ENCODE results near the gene SLC7A5. TPM values are rescaled to one million over a fixed set of nuclear protein-coding genes. Genes with fewer than 3 reads are reported as not detected.
"Not testable (repeated sequence)": the region's sequence is repeated elsewhere in the genome, so short reads cannot be mapped to it uniquely, and the experiment has no call there.

Gene SLC7A5
- 21.9 and 24.5 TPM in 2 replicates for total RNA-seq (2014; rRNA removed)
- polyA plus RNA-seq (2012): 248 TPM

DNA sequence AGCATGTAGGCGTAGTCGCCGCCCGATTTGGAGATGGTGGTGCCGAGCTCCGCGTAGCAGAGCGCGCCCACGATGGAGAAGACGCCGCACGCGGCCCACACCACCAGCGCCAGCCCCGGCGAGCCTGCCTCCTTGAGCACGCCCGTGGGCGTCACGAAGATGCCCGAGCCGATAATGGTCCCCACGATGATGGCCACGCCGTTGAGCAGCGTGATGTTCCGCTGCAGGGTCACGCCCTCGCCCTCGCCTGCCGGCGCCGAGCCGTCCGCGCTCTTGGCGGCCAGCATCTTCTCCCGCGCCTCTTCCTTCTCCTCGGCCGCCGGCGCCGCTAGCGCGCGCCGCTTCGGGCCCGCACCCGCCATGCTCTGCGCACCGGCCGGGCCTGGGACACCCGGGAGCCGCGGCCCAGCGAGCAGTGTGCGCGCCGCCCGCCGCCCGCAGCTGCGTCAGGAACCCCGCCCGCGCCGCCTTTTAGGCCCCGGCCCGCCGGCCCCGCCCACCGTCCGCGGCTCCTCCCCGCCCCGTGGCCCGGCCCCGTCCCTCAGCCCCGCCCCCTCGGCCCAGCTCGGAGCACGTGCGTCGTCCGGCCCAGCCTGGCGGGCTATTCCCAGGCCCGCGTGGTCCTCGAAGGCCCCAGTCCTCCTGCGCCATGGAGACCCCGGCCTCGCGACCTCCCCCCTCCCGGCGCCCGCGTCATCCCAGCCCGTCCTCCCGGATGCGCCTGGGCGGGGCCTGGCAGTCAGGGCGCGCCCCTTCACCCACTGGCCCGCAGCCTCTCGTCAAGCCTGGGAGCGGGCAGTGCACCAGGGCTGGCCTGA is at the start of gene SLC7A5:
TSS of gene SLC7A5 (minus strand) at position 447 of the 818 bp plus-strand sequence. CDS start at position 362, 85 bp downstream.
- peak; percentile 59 for DNase-seq (ENCODE audit: low read depth)

DNA sequence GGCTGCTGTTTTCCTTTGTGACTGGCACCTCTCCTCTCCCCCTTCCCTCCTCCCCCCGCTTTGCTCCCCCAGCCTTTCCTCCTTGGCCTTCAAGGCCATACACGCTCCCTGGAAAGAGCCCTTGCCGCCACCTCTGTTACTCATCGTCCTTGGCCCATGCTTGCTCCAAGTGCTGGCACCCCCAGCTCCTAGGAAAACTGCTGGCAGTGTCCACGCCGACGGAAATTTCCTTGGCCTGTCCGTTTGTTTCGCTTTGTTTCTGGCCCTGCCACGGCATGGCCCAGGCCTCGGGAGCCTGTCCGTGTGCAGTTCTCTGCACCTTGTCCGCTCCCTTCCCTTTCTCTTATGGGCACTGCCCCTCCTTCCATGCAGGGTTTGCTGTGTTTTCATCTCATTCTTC is 49.0 kb upstream of the SLC7A5 start:
- no peak for DNase-seq (ENCODE audit: low read depth)

DNA sequence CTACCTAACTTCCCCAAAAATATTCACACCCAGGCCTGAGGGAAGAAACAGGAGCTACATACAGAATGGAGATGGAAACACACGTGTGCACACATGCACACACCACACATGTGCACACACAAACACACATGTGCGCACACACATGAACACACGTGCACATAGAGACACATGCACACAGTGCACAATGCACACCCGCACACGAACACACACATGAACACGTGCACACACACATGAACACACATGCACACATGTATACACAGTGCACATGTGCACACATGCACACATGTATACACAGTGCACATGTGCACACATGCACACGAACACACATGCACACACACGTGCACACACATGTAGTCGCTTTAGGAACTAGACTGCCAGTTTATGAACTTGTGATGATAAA is 48.2 kb upstream of the SLC7A5 start:
- DNase-seq (ENCODE audit: low read depth): no peak

DNA sequence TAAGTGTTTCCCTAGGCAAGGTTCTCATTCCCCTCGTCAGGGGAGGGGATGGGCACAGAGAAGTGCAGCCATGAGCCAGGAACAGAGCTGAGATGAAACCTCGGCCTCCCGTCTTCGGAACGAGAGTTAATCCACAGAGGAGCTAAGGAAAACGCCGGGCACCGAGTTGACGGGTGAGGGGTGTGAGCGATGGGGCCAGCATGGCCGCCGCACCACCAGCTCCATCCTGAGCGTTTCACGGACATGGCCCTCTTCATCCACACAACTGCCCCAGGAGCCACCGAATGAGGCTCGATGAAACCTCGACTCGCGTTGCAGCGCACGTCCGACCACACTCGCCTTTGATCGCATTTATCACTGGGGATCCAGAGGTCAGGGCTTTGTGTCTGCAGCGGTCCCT is 45.5 kb upstream of the SLC7A5 start:
- no peak for DNase-seq (ENCODE audit: low read depth)

DNA sequence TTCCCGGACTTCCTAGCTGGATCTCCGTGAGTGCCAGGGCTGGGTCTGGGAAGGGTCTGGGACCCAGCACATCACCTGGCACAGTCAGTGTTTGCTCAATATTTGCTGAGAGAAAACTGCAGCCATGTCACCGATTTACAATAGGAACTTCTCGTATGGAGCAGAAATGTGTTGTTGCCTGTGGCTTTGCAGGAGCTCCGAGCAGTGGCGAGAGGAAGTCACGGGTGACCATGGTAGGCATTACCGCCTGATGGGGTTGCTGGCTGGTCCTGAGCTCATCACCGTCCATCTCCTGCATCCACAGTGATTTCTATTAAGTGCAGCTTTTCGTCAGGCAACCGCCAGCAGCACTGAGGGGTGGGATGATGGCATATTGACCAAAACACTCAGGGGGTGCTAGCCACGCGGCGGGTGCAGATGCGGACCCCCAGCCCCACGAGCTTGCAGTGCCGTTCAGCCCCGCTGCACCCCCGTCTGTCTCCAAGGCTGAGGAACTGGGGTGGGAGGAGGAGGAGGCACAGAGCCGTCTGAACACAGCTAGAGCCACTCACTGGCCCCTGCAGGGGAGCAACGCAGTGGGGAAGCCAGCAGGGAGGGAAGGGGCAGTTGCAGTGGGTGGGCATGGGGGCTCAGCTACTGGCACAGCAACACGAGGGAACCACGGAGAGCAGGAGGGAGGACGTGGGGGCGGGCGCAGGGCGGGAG is 44.9 kb upstream of the SLC7A5 start:
- DNase-seq (ENCODE audit: low read depth): not testable (repeated sequence)

DNA sequence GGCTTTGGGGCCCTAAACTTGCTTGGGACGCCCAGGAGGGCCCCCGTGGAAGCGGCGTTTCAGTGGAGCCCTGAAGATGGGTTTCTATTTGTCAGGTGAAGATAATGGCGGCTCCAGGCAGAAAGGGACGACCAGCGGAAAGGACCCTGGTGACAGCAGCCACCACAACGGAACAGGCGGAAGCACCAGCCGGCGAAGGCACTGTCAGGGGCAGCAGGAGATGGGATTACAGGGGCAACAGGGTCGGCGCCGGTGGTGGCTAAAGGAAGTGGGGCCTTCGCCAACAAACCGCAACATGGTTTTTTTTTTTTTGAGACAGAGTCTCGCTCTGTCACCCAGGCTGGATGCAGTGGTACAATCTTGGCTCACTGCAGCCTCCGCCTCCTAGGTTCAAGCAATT is 43.4 kb upstream of the SLC7A5 start:
- not testable (repeated sequence) for DNase-seq (ENCODE audit: low read depth)

DNA sequence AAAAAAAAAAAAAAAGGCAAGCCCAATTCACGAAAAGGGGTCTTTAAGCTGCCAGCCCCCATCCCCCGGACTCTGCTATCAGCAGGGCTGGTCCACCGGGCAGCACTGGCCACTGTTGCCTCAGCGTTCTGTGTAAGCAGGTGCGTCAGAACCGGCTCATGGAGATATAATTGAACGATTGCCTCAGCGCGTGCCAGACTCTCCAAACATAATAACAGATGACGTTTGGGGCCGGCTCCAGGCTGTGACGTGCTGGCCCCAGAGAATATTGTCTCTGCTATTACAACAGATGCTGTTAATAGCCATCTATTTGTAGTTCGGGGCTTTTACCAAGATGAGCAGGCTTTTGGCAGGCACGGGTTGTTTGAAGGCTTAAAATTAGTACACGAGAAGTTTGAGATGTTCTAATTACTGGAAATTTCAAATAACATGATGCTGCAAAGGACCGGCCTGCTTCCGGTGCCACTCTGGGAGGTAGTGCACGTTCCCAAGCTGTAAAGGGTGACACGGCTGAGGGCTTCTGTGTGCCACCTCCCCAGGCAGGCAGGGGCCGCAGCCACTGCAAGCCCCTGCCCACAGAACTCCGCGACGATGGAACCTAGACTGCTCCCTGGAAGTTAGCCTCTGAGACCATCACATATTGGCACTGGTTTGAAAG is 41.9 kb upstream of the SLC7A5 start:
- peak; percentile 73 for DNase-seq (ENCODE audit: low read depth)

DNA sequence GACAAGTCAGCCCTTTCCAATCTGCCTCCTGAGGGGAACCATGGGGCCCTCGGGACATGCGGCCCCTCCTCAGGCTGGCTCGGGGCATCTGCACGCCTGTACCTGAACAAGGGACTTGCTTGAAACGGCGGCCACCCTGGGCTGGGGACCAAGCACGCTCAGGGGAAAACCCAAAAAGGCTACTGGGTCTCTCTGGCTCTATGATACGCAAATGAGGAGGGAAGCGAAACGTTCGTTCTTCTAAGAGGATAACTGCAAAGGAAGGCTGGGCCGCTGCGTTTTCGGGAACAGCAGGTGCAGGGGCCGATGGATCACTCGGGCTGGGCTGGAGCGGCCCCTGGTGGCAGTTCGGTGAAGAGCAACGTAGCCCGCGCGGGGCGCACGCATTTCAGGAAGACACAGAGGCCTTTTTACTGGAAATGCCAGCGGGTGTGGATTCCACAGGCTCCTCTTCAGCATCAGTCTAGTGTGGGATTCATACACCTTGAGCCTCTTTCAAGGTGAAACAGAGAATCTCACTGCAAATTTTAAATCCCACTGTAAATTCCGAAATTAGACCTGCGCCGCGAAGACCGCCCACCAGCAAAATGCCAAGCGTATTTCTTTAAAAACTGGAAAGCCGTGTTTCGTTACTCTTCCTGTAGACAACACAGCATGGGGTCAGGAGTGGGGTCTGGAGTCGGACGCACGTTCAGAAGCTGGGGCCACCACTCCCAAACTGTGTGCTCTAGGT is 40.1 kb upstream of the SLC7A5 start:
- DNase-seq (ENCODE audit: low read depth): peak; percentile 43

DNA sequence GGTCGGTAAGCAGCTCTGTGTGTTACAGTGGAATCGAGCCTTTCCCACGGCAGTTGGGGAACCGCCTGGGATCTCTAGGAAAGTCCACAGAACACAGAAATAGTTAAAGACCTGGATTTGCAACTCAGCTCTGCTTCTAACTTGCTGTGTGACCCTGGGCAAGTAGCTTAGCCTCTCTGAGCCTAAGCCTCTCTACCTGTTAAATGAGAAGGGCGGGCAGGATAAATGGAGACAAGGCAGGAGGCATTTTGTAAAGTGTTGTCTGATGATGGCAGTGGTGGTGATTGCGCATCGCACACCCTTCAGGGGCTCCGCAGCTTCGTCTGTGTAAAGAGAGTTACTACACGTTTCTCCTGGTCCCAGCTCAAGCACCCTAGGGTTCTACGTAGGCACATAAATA is 38.8 kb upstream of the SLC7A5 start:
- DNase-seq (ENCODE audit: low read depth): not testable (repeated sequence)

DNA sequence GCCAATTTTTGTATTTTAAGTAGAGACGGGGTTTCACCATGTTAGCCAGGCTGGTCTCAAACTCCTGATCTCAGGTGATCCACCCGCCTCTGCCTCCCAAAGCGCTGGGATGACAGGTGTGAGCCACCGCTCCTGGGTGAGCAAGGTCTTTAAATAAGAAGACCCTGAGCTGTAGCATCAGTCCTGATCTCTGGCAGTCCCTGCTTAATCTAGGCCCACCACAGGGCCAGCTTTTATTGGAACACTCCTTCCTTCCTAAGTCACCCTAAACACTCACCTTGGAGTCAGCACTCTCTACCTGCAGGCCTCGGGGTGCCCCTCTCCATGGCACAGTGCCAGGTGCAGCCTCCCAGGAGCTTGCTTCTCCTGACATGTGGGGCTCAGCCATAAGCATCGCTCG is 36.2 kb upstream of the SLC7A5 start:
- not testable (repeated sequence) for DNase-seq (ENCODE audit: low read depth)

DNA sequence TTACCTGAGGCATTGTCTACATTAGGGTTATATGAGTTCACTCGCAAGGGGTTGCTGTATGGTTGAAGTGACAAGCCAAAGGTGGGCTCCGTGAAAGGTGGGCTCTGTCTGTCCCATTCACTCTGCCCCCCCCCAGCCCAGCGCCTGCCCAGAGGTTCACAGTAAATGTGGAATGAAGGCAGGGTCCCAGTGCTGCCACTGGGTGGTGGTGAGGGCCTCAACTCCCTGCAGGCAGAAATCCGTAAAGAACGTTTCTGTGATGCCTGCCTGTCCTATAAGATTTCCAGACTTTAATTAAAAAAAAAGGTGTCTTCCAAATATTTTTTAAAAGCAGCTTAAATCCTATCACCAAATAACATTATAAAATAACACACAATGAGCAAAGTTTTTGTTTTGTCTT is 35.7 kb upstream of the SLC7A5 start:
- not testable (repeated sequence) for DNase-seq (ENCODE audit: low read depth)

DNA sequence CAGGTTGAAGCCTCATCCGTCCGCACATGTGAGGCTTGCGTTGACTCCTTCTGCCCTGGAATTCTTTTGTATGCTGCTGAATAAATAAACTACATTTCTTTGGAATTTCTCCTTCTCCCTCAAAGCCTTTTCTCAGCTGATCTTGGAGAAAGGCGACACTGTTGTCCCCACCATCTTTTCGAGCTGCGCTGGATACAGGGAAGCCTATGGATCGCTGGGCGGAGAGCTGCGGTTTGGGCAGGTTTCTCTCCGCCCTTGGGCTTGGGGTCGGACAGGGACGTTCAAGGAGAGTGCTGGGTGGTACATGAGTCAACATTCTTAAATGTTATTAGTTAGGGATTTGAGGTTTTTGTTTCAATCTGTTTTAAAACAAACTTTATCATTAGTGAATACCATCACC is 31.2 kb upstream of the SLC7A5 start:
- not testable (repeated sequence) for DNase-seq (ENCODE audit: low read depth)

DNA sequence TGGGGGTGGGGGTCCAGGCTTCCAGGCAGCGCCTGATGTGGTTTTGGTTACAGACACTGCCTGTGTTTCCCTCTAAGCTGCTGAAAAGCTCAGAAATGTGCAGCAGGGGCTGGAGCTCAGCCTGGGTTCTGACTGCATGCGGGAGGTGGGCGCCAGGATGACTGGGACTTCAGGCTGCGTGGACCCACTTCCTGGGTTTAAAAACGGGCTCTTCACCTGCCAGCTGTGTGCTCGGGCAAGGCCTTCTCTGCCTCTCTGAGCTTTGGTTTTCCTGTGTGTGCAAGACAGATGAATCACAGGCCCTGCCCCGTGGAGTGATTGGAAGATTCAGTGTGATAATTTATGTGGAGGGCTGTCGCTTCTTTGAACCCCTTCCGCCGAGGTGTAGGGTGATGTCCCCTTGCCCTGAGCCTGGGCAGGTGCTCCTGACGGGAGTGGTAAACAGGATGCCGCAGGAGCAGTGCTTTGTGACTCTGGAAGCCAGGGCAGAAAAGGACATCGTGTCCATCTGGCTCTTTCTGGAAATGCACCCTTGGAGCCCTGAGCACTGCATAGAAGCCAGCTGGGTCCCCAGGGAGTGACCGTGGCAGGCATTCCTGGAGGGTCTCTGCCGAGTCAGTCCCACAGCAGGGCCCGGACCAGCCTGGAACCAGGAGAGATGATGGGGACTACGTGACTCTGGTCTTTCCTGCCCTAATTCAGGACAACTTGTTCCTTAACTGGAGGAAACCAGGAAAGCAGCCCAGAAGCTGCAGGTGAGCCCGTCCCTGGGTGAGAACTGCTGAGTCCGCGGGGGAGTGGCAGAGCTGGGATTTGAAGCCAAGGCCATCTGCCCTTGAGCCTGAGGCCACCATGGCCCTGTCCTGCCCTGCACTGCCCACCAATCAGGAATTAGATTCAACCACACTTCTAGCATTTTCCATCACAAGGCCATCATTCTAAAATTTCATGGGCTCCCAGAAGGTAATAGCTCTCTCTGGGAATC is 28.5 kb upstream of the SLC7A5 start:
- DNase-seq (ENCODE audit: low read depth): no peak

DNA sequence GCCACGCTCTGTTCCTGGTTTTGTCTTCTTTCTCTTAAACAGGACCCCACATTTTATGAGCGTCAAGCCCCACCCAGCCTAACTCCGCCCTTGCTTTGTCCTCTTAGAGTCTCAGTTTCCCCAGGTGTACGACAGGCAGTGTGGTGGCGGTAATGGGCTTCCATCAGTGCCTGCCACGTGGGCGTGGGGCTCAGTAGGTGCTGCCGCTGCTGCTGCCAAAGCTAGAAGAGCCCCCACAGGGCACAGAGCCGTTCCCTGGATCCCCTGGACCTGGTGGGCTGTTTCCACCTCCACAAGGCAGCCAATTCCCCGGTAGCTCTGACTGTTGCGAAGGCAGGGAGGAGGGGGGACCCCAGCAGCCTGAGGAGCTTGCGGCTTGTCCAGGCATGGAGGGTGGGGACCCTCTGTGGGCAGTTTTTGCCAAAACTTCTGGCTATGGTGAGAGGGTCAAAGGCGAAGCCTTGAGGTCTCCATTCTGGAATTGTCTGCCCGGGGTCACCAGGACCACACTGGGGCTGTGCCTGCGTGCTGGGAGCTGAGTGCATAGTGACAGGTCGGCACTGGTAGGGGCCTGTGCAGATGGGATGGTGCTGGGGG is 27.7 kb upstream of the SLC7A5 start:
- not testable (repeated sequence) for DNase-seq (ENCODE audit: low read depth)

DNA sequence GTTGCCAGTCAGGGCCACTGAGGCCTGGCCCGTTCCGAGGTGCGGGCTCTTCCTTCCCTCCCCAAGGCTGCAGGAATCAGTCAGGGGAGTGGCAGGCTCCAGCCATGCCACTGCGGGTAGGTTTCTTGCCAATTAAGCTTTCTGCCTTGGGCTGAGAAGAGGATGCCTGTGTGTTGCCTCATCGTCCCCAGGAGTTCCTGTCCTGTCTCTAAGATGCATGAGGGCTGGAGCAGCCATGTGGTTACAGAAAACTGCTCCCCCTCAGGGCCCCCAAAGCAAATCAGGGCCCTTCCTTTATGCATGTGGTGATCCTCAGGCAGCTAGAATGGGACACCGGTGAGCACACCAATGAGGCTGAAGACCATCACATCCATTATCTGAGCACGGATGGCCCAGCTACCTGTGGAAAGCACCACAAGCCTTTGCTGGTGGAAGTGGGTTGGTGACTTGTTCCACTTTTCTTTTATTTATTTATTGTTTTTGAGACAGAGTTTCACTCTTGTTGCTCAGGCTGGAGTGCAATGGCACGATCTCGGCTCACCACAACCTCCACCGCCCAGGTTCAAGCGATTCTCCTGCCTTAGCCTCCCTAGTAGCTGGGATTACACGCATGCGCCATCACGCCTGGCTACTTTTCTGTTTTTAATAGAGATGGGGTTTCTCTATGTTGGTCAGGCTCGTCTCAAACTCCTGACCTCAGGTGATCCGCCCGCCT is 27.0 kb upstream of the SLC7A5 start:
- DNase-seq (ENCODE audit: low read depth): not testable (repeated sequence)

DNA sequence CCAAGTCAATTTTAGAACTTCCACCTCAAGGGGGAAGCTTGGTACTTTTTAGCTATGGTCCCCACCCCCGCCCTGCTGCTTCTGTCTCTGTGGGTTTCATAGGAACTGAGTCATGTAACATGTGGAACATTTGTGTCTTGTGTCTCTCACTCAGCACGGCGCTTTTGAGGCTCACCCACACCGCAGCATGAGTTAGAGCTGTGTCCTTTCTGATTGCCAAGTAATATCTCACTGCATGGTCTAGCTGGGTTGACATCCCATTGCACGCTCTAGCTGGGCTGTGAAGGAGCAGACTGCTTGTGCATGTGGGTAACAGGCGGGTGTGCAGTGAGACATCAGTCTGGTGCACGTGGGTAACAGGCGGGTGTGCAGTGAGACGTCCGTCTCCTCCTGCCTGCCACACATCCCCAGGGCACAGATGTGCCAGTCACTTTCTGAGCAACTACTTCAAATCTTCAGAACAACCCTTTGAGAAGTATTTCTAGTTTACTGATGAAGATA is 26.4 kb upstream of the SLC7A5 start:
- DNase-seq (ENCODE audit: low read depth): peak; percentile 77

DNA sequence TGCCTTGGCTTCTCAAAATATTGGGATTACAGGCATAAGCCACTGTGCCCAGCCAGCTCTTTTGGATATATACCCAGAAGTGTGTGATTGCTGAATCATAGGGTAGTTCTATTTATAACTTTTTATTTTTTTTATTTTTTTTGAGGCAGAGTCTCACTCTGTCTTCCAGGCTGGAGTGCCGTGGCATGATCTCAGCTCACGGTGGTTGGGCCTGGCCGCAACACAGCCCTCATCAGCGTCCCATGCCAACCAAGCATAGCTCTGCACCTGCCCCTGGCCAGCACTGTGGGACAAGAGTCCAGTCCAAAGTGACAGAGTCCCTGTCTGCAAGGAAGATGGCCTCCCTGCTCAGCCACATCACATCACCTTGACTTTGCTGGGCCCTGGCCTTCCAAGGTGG is 24.7 kb upstream of the SLC7A5 start:
- peak; percentile 32 for DNase-seq (ENCODE audit: low read depth)

DNA sequence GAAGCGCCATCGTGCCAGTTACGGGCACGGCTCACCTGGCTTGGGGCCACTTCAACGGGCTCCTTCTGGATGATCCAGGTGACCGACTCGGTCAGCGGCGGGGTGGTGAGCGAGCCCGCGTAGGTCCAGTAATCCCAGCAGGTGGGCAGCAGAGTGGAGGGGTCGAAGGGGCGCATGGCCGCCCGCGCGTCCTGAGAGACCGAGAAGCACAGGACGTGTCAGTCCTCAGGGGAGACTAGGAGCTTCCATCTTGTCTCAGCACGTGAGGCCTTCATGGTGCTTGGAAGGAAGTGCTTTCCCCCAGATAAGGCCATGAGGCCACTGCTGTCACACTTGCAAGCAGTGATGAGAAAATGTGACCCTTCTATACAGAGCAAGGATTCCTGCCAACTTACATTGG is 22.5 kb upstream of the SLC7A5 start:
- DNase-seq (ENCODE audit: low read depth): no peak

DNA sequence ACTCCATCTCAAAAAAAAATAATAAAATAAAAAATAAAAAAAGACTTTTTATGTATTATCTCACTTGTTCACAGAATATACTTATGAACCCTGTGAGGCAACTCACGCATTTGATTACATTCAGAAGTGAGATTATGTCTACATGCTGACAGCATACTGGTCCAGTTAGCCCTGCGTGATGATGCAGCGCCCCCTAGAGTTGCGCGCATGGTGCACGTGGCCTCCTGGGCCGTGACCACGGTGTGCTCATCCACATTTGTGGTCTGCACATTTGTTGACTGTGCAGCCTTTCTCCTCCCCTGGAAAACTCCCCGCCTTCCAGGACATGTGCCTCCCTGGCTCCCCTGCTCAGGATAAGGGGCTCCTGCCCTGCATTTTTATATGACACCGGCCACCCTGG is 20.5 kb upstream of the SLC7A5 start:
- not testable (repeated sequence) for DNase-seq (ENCODE audit: low read depth)
